Measurements from ENCODE around the gene PF4V1. TPM values are rescaled to one million over a fixed set of nuclear protein-coding genes. Genes with fewer than 3 reads are reported as not detected.

Gene PF4V1
- total and polyA plus RNA-seq, 9 of the 15 experiments (the other 6 are each of a cell fraction or from before 2014, with no cell fraction given): not detected

DNA sequence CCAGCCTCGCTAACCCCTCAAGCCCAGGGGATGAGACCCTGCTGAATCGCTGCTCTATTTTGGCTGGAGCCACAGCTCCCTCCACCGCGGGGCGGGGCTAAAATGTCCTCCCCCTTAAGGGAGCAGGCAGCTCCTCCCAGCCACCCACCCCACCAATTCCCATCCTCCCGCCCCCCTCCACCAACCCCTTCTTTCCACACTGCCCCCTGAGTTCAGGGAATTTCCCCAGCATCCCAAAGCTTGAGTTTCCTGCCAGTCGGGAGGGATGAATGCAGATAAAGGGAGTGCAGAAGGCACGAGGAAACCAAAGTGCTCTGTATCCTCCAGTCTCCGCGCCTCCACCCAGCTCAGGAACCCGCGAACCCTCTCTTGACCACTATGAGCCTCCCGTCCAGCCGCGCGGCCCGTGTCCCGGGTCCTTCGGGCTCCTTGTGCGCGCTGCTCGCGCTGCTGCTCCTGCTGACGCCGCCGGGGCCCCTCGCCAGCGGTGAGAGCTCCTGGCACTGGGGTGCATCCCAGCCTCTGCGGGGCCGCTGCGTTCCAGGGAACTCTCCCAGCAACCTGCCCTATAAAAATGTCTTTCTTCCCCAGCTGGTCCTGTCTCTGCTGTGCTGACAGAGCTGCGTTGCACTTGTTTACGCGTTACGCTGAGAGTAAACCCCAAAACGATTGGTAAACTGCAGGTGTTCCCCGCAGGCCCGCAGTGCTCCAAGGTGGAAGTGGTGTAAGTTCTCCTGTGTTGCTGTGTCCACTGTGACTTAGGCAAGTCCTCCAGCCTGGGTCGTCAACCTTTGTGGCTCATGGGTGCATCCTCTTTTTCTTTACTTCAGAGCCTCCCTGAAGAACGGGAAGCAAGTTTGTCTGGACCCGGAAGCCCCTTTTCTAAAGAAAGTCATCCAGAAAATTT is 16.5 kb upstream of the PF4V1 start, which contains the start of gene CXCL6:
Gene CXCL6, plus strand, starts transcription at position 306 of the 907 bp plus-strand sequence. Its CDS starts 73 bp downstream, at position 379.
- no peak within 1 kb of the TSS for H3K9ac ChIP-seq (ENCODE audit: insufficient read depth in 1 of 2, low read depth in 2 of 2, low read length in 2 of 2)
- no TSS peak for BruUV-seq (replicated peaks)
- H4K20me1 ChIP-seq (replicated peaks; ENCODE audit: control insufficient read depth, insufficient read depth, low read length): no peaks in the 10 kb centered on the region

More for the DNA sequence above, 16.5 kb upstream of the PF4V1 start, which contains the start of gene CXCL6:
- Histone ChIP-seq H3K36me3 (ENCODE audit: control insufficient read depth, insufficient read depth, low read length) (no peaks in the 10 kb centered on the region), H3K27ac (ENCODE audit: extremely low read depth, low read depth, low read length) (no peak within 1 kb of the TSS), H3K4me1 (replicated peaks in 1 of 2; ENCODE audit: control insufficient read depth in 2 of 2, insufficient read depth in 2 of 2, low read length in 2 of 2) (peaks cover 0 to 18% of the 10 kb centered on the region in 2 experiments; a peak in 2 of 5 replicates), H3K9me3 (replicated peaks; ENCODE audit: control insufficient read depth, insufficient read depth, low read depth, low read length) (no peaks in the 10 kb centered on the region), H3K4me2 (ENCODE audit: insufficient read depth, low read length) (no peak within 1 kb of the TSS), H3K4me3 (no peak within 1 kb of the TSS), H3K27me3 (ENCODE audit: control insufficient read depth in 2 of 2, insufficient read depth in 2 of 2, low read length in 2 of 2) (no peaks in the 10 kb centered on the region), H3K9me1 (ENCODE audit: control insufficient read depth, insufficient read depth, low read length) (no peaks in the 10 kb centered on the region), H2AFZ (ENCODE audit: low read depth, low read length) (no peak within 1 kb of the TSS), H3K79me2 (ENCODE audit: control insufficient read depth, insufficient read depth, low read length) (no peaks in the 10 kb centered on the region)
- DNase-seq (ENCODE audit: extremely low read depth in 1 of 4, low spot score in 3 of 4) (no peak), FAIRE-seq (no peak), ATAC-seq (no peak)
- ChIA-PET POLR2A (no interaction called here), CTCF (ENCODE audit: low intra/inter-chr PET ratio) (no interaction called here)
- intact Hi-C loops (cut with micrococcal nuclease): no loop called here
- in situ Hi-C loops (cut with MboI): no loop called here
- no peak for TF ChIP-seq HMG20A (CRISPR knock-in tag; conservative IDR thresholded peaks at IDR 0.05)
- no peak for TF ChIP-seq TRIM24 (IDR thresholded peaks at IDR 0.05)
- TF ChIP-seq, protein P1, sequence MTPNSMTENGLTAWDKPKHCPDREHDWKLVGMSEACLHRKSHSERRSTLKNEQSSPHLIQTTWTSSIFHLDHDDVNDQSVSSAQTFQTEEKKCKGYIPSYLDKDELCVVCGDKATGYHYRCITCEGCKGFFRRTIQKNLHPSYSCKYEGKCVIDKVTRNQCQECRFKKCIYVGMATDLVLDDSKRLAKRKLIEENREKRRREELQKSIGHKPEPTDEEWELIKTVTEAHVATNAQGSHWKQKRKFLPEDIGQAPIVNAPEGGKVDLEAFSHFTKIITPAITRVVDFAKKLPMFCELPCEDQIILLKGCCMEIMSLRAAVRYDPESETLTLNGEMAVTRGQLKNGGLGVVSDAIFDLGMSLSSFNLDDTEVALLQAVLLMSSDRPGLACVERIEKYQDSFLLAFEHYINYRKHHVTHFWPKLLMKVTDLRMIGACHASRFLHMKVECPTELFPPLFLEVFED (CRISPR knock-in tag; conservative IDR thresholded peaks at IDR 0.05): no peak
- no peak for TF ChIP-seq ETV5 (CRISPR knock-in tag; IDR thresholded peaks at IDR 0.05; ENCODE audit: low read depth)
- TF ChIP-seq BRD9 (IDR thresholded peaks at IDR 0.05; ENCODE audit: low read depth, partially characterized antibody): no peak
- TF ChIP-seq, protein P2, sequence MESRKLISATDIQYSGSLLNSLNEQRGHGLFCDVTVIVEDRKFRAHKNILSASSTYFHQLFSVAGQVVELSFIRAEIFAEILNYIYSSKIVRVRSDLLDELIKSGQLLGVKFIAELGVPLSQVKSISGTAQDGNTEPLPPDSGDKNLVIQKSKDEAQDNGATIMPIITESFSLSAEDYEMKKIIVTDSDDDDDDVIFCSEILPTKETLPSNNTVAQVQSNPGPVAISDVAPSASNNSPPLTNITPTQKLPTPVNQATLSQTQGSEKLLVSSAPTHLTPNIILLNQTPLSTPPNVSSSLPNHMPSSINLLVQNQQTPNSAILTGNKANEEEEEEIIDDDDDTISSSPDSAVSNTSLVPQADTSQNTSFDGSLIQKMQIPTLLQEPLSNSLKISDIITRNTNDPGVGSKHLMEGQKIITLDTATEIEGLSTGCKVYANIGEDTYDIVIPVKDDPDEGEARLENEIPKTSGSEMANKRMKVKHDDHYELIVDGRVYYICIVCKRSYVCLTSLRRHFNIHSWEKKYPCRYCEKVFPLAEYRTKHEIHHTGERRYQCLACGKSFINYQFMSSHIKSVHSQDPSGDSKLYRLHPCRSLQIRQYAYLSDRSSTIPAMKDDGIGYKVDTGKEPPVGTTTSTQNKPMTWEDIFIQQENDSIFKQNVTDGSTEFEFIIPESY (CRISPR knock-in tag; IDR thresholded peaks at IDR 0.05): 0 out of 2 replicates have a peak, but pooled peaks have one; percentile 26
- WGBS (ENCODE audit: insufficient coverage, low coverage, missing lambda C conversion rate): 92% methylated on average over 33 of the region's 41 CpGs
